Ammon's horn (tissue), 1 donor: ENCODE measurements around the gene SGK1.

Experiments used
- DNase-seq: peaks from one replicate; pipeline ENCODE4 v3.0.0-alpha.2; 2016; ENCODE audit warnings: low spot score

Gene SGK1

GRCh38 chr6:134169871-134170486 lies 147.9 kb downstream of the SGK1 start:
- peak; percentile 25 for DNase-seq

GRCh38 chr6:134168590-134169208 lies 149.2 kb downstream of the SGK1 start:
- DNase-seq = no peak

- no peak for DNase-seq
Measured at GRCh38 chr6:134166511-134167261, 151.2 kb downstream of the SGK1 start.

- DNase-seq = no peak
Measured at GRCh38 chr6:134165561-134166201, 152.2 kb downstream of the SGK1 start.

GRCh38 chr6:134164300-134164699 lies 153.6 kb downstream of the SGK1 start:
- DNase-seq = no peak

GRCh38 chr6:134162932-134163331 lies 155.0 kb downstream of the SGK1 start:
- DNase-seq = no peak

GRCh38 chr6:134161041-134161440 lies 156.9 kb downstream of the SGK1 start:
- no peak for DNase-seq

- DNase-seq = no peak
Measured at GRCh38 chr6:134152767-134153485, 165.0 kb downstream of the SGK1 start.

GRCh38 chr6:134148566-134148965 lies 169.3 kb downstream of the SGK1 start:
- no peak for DNase-seq

- DNase-seq = no peak
Measured at GRCh38 chr6:134147034-134147533, 170.8 kb downstream of the SGK1 start.

GRCh38 chr6:134146268-134147033 lies 171.5 kb downstream of the SGK1 start:
- DNase-seq = no peak

GRCh38 chr6:134145786-134146185 lies 172.1 kb downstream of the SGK1 start:
- DNase-seq = no peak

- peak; percentile 60 for DNase-seq
Measured at GRCh38 chr6:134138226-134138975, 179.5 kb downstream of the SGK1 start.

- no peak for DNase-seq
Measured at GRCh38 chr6:134134654-134135053, 183.3 kb downstream of the SGK1 start.

GRCh38 chr6:134132494-134133141 lies 185.3 kb downstream of the SGK1 start:
- DNase-seq = no peak

GRCh38 chr6:134131530-134132139 lies 186.3 kb downstream of the SGK1 start:
- DNase-seq = no peak

GRCh38 chr6:134128146-134128545 lies 189.8 kb downstream of the SGK1 start:
- no peak for DNase-seq

- peak; percentile 56 for DNase-seq
Measured at GRCh38 chr6:134123666-134124208, 194.2 kb downstream of the SGK1 start.

GRCh38 chr6:134122775-134123174 lies 195.1 kb downstream of the SGK1 start:
- no peak for DNase-seq
